ENCODE results near the gene LIPE.

LIPE gene

GRCh38 chr19:42370626-42371175, 56.5 kb downstream of the LIPE start:
- H2AFZ ChIP-seq (ENCODE audit: low read length): no peak overlapping the region
- H3K79me2 ChIP-seq (ENCODE audit: insufficient read depth, low read length): no peaks in the 10 kb centered on the region
- H3K36me3 ChIP-seq (ENCODE audit: insufficient read depth, low read length): no peaks in the 10 kb centered on the region
- H3K4me1 ChIP-seq (ENCODE audit: insufficient read depth, low read length, poor library complexity, severe bottlenecking): no peaks in the 10 kb centered on the region
- no peaks in the 10 kb centered on the region for H3K27me3 ChIP-seq (ENCODE audit: insufficient read depth, low read length, poor library complexity, severe bottlenecking)
- H3F3A ChIP-seq (ENCODE audit: low read depth): no peaks in the 10 kb centered on the region
- no peak overlapping the region for H3K9ac ChIP-seq (ENCODE audit: low read depth, low read length, poor library complexity, severe bottlenecking)
- H3K9me2 ChIP-seq (replicated peaks; ENCODE audit: low read depth, low read length): no peaks in the 10 kb centered on the region
- no peaks in the 10 kb centered on the region for H4K20me1 ChIP-seq (ENCODE audit: insufficient read depth, low read length, poor library complexity, severe bottlenecking)
- no peak overlapping the region for H3K4me2 ChIP-seq (ENCODE audit: low read depth, low read length, poor library complexity, severe bottlenecking)
- TF ChIP-seq CTCF (conservative IDR thresholded peaks at IDR 0.05; ENCODE audit: low read length): no peak
- no peak for TF ChIP-seq EZH2phosphoT487 (IDR thresholded peaks at IDR 0.05; ENCODE audit: borderline replicate concordance)
- no peaks in the 10 kb centered on the region for H3K9me3 ChIP-seq (ENCODE audit: insufficient read depth, low read depth, low read length)
- H3K4me3 ChIP-seq (ENCODE audit: low read length, poor library complexity, severe bottlenecking): no peak overlapping the region

- Histone ChIP-seq H4K20me1 (ENCODE audit: insufficient read depth, low read length, poor library complexity, severe bottlenecking) (no peaks in the 10 kb centered on the region), H3K9me2 (replicated peaks; ENCODE audit: low read depth, low read length) (no peaks in the 10 kb centered on the region), H3K9me3 (ENCODE audit: insufficient read depth, low read depth, low read length) (no peaks in the 10 kb centered on the region), H2AFZ (ENCODE audit: low read length) (no peak overlapping the region), H3K4me2 (ENCODE audit: low read depth, low read length, poor library complexity, severe bottlenecking) (no peak overlapping the region), H3K4me1 (ENCODE audit: insufficient read depth, low read length, poor library complexity, severe bottlenecking) (peaks cover 4% of the 10 kb centered on the region), H3F3A (ENCODE audit: low read depth) (no peaks in the 10 kb centered on the region), H3K9ac (ENCODE audit: low read depth, low read length, poor library complexity, severe bottlenecking) (no peak overlapping the region), H3K4me3 (ENCODE audit: low read length, poor library complexity, severe bottlenecking) (no peak overlapping the region), H3K79me2 (ENCODE audit: insufficient read depth, low read length) (no peaks in the 10 kb centered on the region), H3K36me3 (ENCODE audit: insufficient read depth, low read length) (no peaks in the 10 kb centered on the region), H3K27me3 (ENCODE audit: insufficient read depth, low read length, poor library complexity, severe bottlenecking) (no peaks in the 10 kb centered on the region)
- TF ChIP-seq EZH2phosphoT487 (IDR thresholded peaks at IDR 0.05; ENCODE audit: borderline replicate concordance) (no peak), CTCF (conservative IDR thresholded peaks at IDR 0.05; ENCODE audit: low read length) (no peak)
Measured at GRCh38 chr19:42370068-42370520, 57.1 kb downstream of the LIPE start.

DNA sequence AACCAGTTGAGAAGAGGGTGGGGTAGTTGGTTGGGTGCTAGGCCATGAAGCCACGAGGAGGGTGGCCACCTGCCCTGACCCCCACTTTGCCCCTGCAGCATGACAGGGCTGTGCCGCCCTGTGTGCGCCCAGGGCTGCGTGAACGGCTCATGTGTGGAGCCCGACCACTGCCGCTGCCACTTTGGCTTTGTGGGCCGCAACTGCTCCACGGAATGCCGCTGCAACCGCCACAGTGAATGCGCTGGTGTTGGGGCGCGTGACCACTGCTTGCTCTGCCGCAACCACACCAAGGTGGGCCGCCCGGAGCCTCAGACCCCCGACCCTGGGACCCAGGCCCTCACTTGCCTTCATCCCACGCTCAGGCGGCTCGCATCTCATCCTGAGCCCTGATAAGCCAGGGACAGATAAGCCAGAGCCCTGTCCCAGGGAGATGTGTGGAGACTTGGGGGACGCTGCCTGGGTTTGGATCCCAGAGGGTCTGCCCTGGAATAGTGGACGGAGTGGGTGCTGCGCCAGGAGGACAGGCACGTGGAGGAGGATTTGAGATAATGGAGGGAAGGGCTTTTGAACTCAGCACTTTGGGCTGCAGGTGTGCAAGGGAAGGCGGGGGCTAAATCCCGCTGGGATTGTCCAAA, 57.6 kb downstream of the LIPE start:
- H3F3A ChIP-seq (ENCODE audit: low read depth): no peaks in the 10 kb centered on the region
- H3K4me2 ChIP-seq (ENCODE audit: low read depth, low read length, poor library complexity, severe bottlenecking): no peak overlapping the region
- no peaks in the 10 kb centered on the region for H4K20me1 ChIP-seq (ENCODE audit: insufficient read depth, low read length, poor library complexity, severe bottlenecking)
- H3K9me2 ChIP-seq (replicated peaks; ENCODE audit: low read depth, low read length): no peaks in the 10 kb centered on the region
- H3K9me3 ChIP-seq (ENCODE audit: insufficient read depth, low read depth, low read length): no peaks in the 10 kb centered on the region
- no peaks in the 10 kb centered on the region for H3K36me3 ChIP-seq (ENCODE audit: insufficient read depth, low read length)
- H3K27me3 ChIP-seq (ENCODE audit: insufficient read depth, low read length, poor library complexity, severe bottlenecking): no peaks in the 10 kb centered on the region
- no peak overlapping the region for H3K4me3 ChIP-seq (ENCODE audit: low read length, poor library complexity, severe bottlenecking)
- H3K4me1 ChIP-seq (ENCODE audit: insufficient read depth, low read length, poor library complexity, severe bottlenecking): peaks cover 9% of the 10 kb centered on the region
- TF ChIP-seq CTCF (conservative IDR thresholded peaks at IDR 0.05; ENCODE audit: low read length) (no peak), EZH2phosphoT487 (IDR thresholded peaks at IDR 0.05; ENCODE audit: borderline replicate concordance) (no peak)
- no peaks in the 10 kb centered on the region for H3K79me2 ChIP-seq (ENCODE audit: insufficient read depth, low read length)
- no peak overlapping the region for H3K9ac ChIP-seq (ENCODE audit: low read depth, low read length, poor library complexity, severe bottlenecking)
- no peak overlapping the region for H2AFZ ChIP-seq (ENCODE audit: low read length)
